ENCODE measurements around the gene MLPH. TPM values are rescaled to one million over a fixed set of nuclear protein-coding genes. Genes with fewer than 3 reads are reported as not detected.
A peak's percentile ranks its signal among the peaks of the same experiment; 100 is the strongest.

The MLPH gene
- total and polyA plus RNA-seq, 2 of the 13 experiments (the other 11 are each of a cell fraction or from before 2014, with no cell fraction given): 0.12 TPM; not detected in 1

- TF ChIP-seq MYPOP (CRISPR knock-in tag; IDR thresholded peaks at IDR 0.05) (no peak), HDAC1 (CRISPR knock-in tag; IDR thresholded peaks at IDR 0.05) (no peak), RFX5 (IDR thresholded peaks at IDR 0.05; ENCODE audit: low read depth, low read length) (no peak), ZNF276 (CRISPR knock-in tag; IDR thresholded peaks at IDR 0.05; ENCODE audit: low read depth) (no peak), ZNF780A (CRISPR knock-in tag; IDR thresholded peaks at IDR 0.05) (no peak), DBP (CRISPR knock-in tag; IDR thresholded peaks at IDR 0.05; ENCODE audit: not compliant biosample characterization) (no peak), TFE3 (CRISPR knock-in tag; IDR thresholded peaks at IDR 0.05) (0 out of 2 replicates have a peak, but pooled peaks have one; percentile 21), KIAA2018 (CRISPR knock-in tag; IDR thresholded peaks at IDR 0.05; ENCODE audit: borderline replicate concordance) (no peak)
Measured at GRCh38 chr2:237581751-237582746, 95.0 kb downstream of the MLPH start (continued).
